ENCODE data around the gene HOMER2. TPM values are rescaled to one million over a fixed set of nuclear protein-coding genes. Genes with fewer than 3 reads are reported as not detected.

Gene HOMER2
- total and polyA plus RNA-seq, 2 of the 4 experiments (the other 2 are of a cell fraction), result 0.54 to 0.79 TPM

DNA sequence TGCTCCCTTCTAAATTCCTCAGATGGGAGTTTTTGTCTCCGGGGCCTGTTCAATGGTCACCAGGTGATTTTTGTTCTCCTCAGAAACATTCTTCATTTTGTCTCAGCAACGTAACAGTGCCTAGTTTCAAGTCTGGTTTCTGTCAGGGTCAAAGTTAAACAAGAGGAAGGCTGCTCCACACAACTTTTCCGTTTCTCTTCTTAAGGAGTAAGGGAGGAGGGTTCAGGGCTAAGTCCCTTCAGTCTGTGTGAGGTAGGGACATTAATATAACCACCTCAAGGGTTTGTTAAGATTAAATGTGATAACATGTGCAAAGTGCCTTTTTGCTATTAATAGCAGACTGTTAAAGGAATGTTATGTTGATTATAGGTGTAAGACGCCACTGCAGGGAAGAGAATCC is 41.8 kb downstream of the HOMER2 start:
- Histone ChIP-seq H3K27ac (ENCODE audit: insufficient read depth, low read length) (no peak overlapping the region), H2BK120ac (ENCODE audit: low read depth, low read length) (no peak overlapping the region), H2BK5ac (ENCODE audit: low read depth, low read length, poor library complexity, severe bottlenecking) (no peak overlapping the region), H3K27me3 (ENCODE audit: control insufficient read depth, insufficient read depth, low read length) (peaks cover 2% of the 10 kb centered on the region; the same call in 1 of the 2 replicates), H3K36me3 (ENCODE audit: control insufficient read depth, insufficient read depth, low read length) (no peaks in the 10 kb centered on the region), H3K14ac (replicated peaks; ENCODE audit: low read depth, low read length) (no peak overlapping the region), H4K5ac (ENCODE audit: low read depth, low read length) (no peak overlapping the region), H3K4ac (ENCODE audit: low read depth, low read length) (no peak overlapping the region), H3K23ac (ENCODE audit: low read depth, low read length) (no peak overlapping the region), H3K18ac (ENCODE audit: low read depth, low read length) (no peak overlapping the region), H4K91ac (ENCODE audit: insufficient read depth, low read depth, low read length) (no peak overlapping the region), H3K9ac (ENCODE audit: low read depth, low read length) (no peak overlapping the region), H2AK5ac (ENCODE audit: low read depth, low read length) (no peak overlapping the region), H4K8ac (ENCODE audit: low read depth in 2 of 2, low read length in 2 of 2) (no peak overlapping the region), H3K9me3 (ENCODE audit: control insufficient read depth, insufficient read depth, low read length) (peaks cover 5% of the 10 kb centered on the region), H3K4me2 (ENCODE audit: low read depth, low read length) (no peak overlapping the region), H4K20me1 (ENCODE audit: insufficient read depth, low read length) (no peaks in the 10 kb centered on the region), H3K56ac (ENCODE audit: extremely low read depth, insufficient read depth, low read length) (no peak overlapping the region), H3K4me1 (ENCODE audit: control insufficient read depth, insufficient read depth, low read length) (no peaks in the 10 kb centered on the region), H2AFZ (replicated peaks; ENCODE audit: low read length, poor library complexity) (no peak overlapping the region), H2AK9ac (replicated peaks; ENCODE audit: low read depth, low read length, poor library complexity) (no peak overlapping the region), H3K4me3 (ENCODE audit: insufficient read depth, low read depth, low read length) (no peak overlapping the region), H3K9me1 (ENCODE audit: insufficient read depth, low read length) (no peaks in the 10 kb centered on the region), H3K79me1 (ENCODE audit: low read depth in 1 of 2, low read length in 2 of 2) (no peaks in the 10 kb centered on the region), H2BK15ac (ENCODE audit: low read depth, low read length) (no peak overlapping the region), H2BK20ac (ENCODE audit: low read depth, low read length) (no peak overlapping the region)
- no TSS peak for BruUV-seq (replicated peaks)
- DNase-seq, result no peak
- in situ Hi-C loops (cut with MboI; ENCODE audit: low sequenced_read_pairs), result no loop called here
- no CpG with 5 or more reads among the region's 4 CpGs for WGBS, 2 experiments (ENCODE audit: extremely low coverage in 2 of 2, insufficient read length in 1 of 2)
- POLR2A ChIA-PET (ENCODE audit: unreplicated experiment), result no interaction called here
- TF ChIP-seq, protein P1, sequence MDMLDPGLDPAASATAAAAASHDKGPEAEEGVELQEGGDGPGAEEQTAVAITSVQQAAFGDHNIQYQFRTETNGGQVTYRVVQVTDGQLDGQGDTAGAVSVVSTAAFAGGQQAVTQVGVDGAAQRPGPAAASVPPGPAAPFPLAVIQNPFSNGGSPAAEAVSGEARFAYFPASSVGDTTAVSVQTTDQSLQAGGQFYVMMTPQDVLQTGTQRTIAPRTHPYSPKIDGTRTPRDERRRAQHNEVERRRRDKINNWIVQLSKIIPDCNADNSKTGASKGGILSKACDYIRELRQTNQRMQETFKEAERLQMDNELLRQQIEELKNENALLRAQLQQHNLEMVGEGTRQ (IDR thresholded peaks at IDR 0.05; ENCODE audit: low read depth, low read length), result no peak
- TF ChIP-seq RAD21 (IDR thresholded peaks at IDR 0.05; ENCODE audit: low read length) (no peak), CEBPB (IDR thresholded peaks at IDR 0.05; ENCODE audit: low read depth, low read length) (no peak), MAZ (IDR thresholded peaks at IDR 0.05; ENCODE audit: borderline replicate concordance, low read depth, low read length) (no peak)
- intact Hi-C loops (cut with micrococcal nuclease), result no loop called here
- CTCF ChIA-PET, result no interaction called here
- dilution Hi-C loops (cut with HindIII; ENCODE audit: low sequenced_read_pairs, unreplicated experiment), result no loop called here
- no peak for ATAC-seq (ENCODE audit: low read depth)
